B cell (primary cell): ENCODE results near the gene HSD17B4. TPM values are rescaled to one million over a fixed set of nuclear protein-coding genes. Genes with fewer than 3 reads are reported as not detected.

Experiments used
- ATAC-seq: fragments of 200-7000 bp; cut with Tn5 transposase; one replicate; pipeline ENCODE4 v1.10.0; 2021; ENCODE audit warnings: low read depth, mild to moderate bottlenecking, moderate number of reproducible peaks, moderate library complexity
- CTCF ChIA-PET: fragments of 350-600 bp; sonication (Branson Sonifier 250); formaldehyde crosslinking; loops from one replicate; lab custom pipeline; 2021; ENCODE audit warnings: antibody characterized with exemption, inconsistent platforms; lab: Charles Lee
- POLR2A ChIA-PET: fragments of 350-600 bp; sonication (Branson Sonifier 250); formaldehyde crosslinking; loops from one replicate; lab custom pipeline; 2021; ENCODE audit warnings: antibody characterized with exemption; lab: Charles Lee
- DNase-seq: peaks from one replicate; pipeline ENCODE4 v3.0.0; 2013
- H2AFZ ChIP-seq: 2 replicates; pipeline ENCODE4 v1.6.1; 2012; ENCODE audit warnings: mild to moderate bottlenecking, low read depth, low read length; ENCODE audit not compliant: insufficient read depth, poor library complexity, severe bottlenecking
- H3K27ac ChIP-seq, 2 donors: 1 replicate in 1 of 2; 2 replicates in 1 of 2; pipeline ENCODE4 v1.5.1; 2012 to 2013; ENCODE audit warnings: low read length in 2 of 2, mild to moderate bottlenecking in 2 of 2, moderate library complexity in 1 of 2
- H3K27me3 ChIP-seq, 4 experiments: fragments of 200-600 bp in 1 of 4; sonication (generic) in 1 of 4; replicated peaks in 1 of 4; 1 replicate in 2 of 4; 2 replicates in 2 of 4; pipeline versions ENCODE4 v1.6.1 to v1.7.0; 2013 to 2016; ENCODE audit warnings: low read length in 3 of 4, mild to moderate bottlenecking in 2 of 4, mixed read lengths in 1 of 4, moderate library complexity in 1 of 4; ENCODE audit not compliant: insufficient read depth in 4 of 4, control insufficient read depth in 3 of 4; ENCODE audit errors: control extremely low read depth in 1 of 4
- H3K36me3 ChIP-seq, 2 experiments: replicated peaks in 1 of 2; 1 replicate in 1 of 2; 2 replicates in 1 of 2; pipeline versions ENCODE4 v1.6.1 to v1.7.1; 2013; ENCODE audit warnings: low read length in 1 of 2; ENCODE audit not compliant: insufficient read depth in 2 of 2, control insufficient read depth in 1 of 2; ENCODE audit errors: control extremely low read depth in 1 of 2, extremely low read depth in 1 of 2
- H3K4me1 ChIP-seq, 2 donors: fragments of 200-600 bp in 1 of 2; sonication (generic) in 1 of 2; 1 replicate in 1 of 2; 2 replicates in 1 of 2; pipeline versions ENCODE4 v1.5.1 to v1.6.1; 2013 to 2017; ENCODE audit warnings: low read length in 2 of 2; ENCODE audit not compliant: control insufficient read depth in 2 of 2, insufficient read depth in 2 of 2
- H3K4me2 ChIP-seq: replicated peaks from 2 replicates; pipeline ENCODE3; 2012; ENCODE audit warnings: mild to moderate bottlenecking, low read depth, low read length; ENCODE audit not compliant: poor library complexity, severe bottlenecking
- H3K4me3 ChIP-seq, 5 experiments: fragments of 200-600 bp in 1 of 5; sonication (generic) in 1 of 5; 1 replicate in 3 of 5; 2 replicates in 2 of 5; pipeline versions ENCODE4 v1.5.1 to v1.7.0; 2011 to 2016; ENCODE audit warnings: low read length in 4 of 5, mild to moderate bottlenecking in 4 of 5, low read depth in 2 of 5, control low read depth in 1 of 5, moderate library complexity in 1 of 5; ENCODE audit not compliant: insufficient read depth in 1 of 5; ENCODE audit errors: control extremely low read depth in 1 of 5, extremely low read depth in 1 of 5
- H3K79me2 ChIP-seq: fragments of 200-600 bp; sonication (generic); one replicate; pipeline ENCODE4 v1.6.0; 2016; ENCODE audit warnings: low read length; ENCODE audit not compliant: control insufficient read depth, insufficient read depth
- H3K9ac ChIP-seq: fragments of 200-600 bp; sonication (generic); 2 replicates; pipeline ENCODE4 v1.6.1; 2017; ENCODE audit warnings: mild to moderate bottlenecking, low read length, moderate library complexity
- H3K9me3 ChIP-seq, 3 donors: one replicate each; pipeline versions ENCODE4 v1.6.1 to v1.7.1; 2013; ENCODE audit warnings: low read length in 2 of 3; ENCODE audit not compliant: control insufficient read depth in 2 of 3, insufficient read depth in 1 of 3; ENCODE audit errors: control extremely low read depth in 1 of 3
- H4K20me1 ChIP-seq: 2 replicates; pipeline ENCODE4 v1.6.0; 2012; ENCODE audit warnings: mild to moderate bottlenecking, low read length; ENCODE audit not compliant: insufficient read depth, control insufficient read depth, poor library complexity, severe bottlenecking
- H3K27ac Mint-ChIP-seq: one replicate; pipeline ENCODE4 v1.8.0; 2021; ENCODE audit warnings: mixed read lengths
- H3K27me3 Mint-ChIP-seq: one replicate; pipeline ENCODE4 v1.8.0; 2021; ENCODE audit warnings: mixed read lengths
- H3K4me1 Mint-ChIP-seq: one replicate; pipeline ENCODE4 v1.8.0; 2021; ENCODE audit warnings: mixed read lengths
- H3K4me3 Mint-ChIP-seq: one replicate; pipeline ENCODE4 v1.8.0; 2021; ENCODE audit warnings: mixed read lengths
- H3K9me3 Mint-ChIP-seq: one replicate; pipeline ENCODE4 v1.8.0; 2022; ENCODE audit warnings: mixed read lengths; ENCODE audit not compliant: insufficient read depth
- CTCF ChIP-seq: fragments of 200-600 bp; IDR thresholded peaks from one replicate; pipeline ENCODE4 v1.8.0; 2022; ENCODE audit warnings: antibody characterized with exemption, mild to moderate bottlenecking
- EZH2 ChIP-seq: IDR thresholded peaks from 2 replicates; pipeline ENCODE4 v1.6.1; 2012; ENCODE audit warnings: borderline replicate concordance, low read depth, mild to moderate bottlenecking, moderate library complexity, low read length; ENCODE audit not compliant: insufficient read depth, poor library complexity, severe bottlenecking
- WGBS: methylation state at CpG from one replicate; pipeline ENCODE4 v1.1.5; 2013; ENCODE audit warnings: missing lambda C conversion rate; ENCODE audit not compliant: insufficient coverage; 5-methylcytosine and 5-hydroxymethylcytosine counted together
- intact Hi-C: fragments of 100-400 bp; cut with micrococcal nuclease; formaldehyde crosslinking; loops from one replicate; pipeline ENCODE4 v1.10.0; 2022
- polyA plus RNA-seq: library from polyadenylated mRNA; depleted of rRNA; stranded (reverse); fragments of >200 nt; gene quantifications from 2 replicates; pipeline ENCODE4 v1.2.3, GENCODE V29; 2012
- total RNA-seq, 2 donors: library from RNA; stranded (reverse); fragments of 120-200 nt in 1 of 2; gene quantifications; 1 replicate in 1 of 2; 2 replicates in 1 of 2; pipeline versions ENCODE4 v1.2.3 to v1.2.4, GENCODE V29; 2013 to 2022

HSD17B4 gene
- total and polyA plus RNA-seq, 2 donors (not counting 1 experiment from before 2014, with no cell fraction given): 114 to 125 TPM

GRCh38 chr5:119570910-119571309, 118.6 kb downstream of the HSD17B4 start:
- TF ChIP-seq EZH2: no peak
- TF ChIP-seq CTCF: no peak
- no peaks in the 10 kb centered on the region for H3K36me3 ChIP-seq
- no peak for DNase-seq
- H2AFZ ChIP-seq: no peak overlapping the region
- no peaks in the 10 kb centered on the region for H3K4me1 Mint-ChIP-seq
- no peaks in the 10 kb centered on the region for H3K79me2 ChIP-seq
- no peak overlapping the region for H3K27ac Mint-ChIP-seq
- no peaks in the 10 kb centered on the region for H4K20me1 ChIP-seq
- CTCF ChIA-PET: no interaction called here
- no peaks in the 10 kb centered on the region for H3K4me1 ChIP-seq
- no peaks in the 10 kb centered on the region for H3K27me3 ChIP-seq
- H3K9me3 ChIP-seq: no peaks in the 10 kb centered on the region
- no peaks in the 10 kb centered on the region for H3K9me3 Mint-ChIP-seq
- H3K4me2 ChIP-seq: no peak overlapping the region
- no peak for ATAC-seq
- no peak overlapping the region for H3K27ac ChIP-seq
- H3K27me3 Mint-ChIP-seq: peaks cover 9% of the 10 kb centered on the region
- no peak overlapping the region for H3K4me3 ChIP-seq
- intact Hi-C loops: no loop called here
- no peak overlapping the region for H3K9ac ChIP-seq
- H3K4me3 Mint-ChIP-seq: no peak overlapping the region
- POLR2A ChIA-PET: no interaction called here

GRCh38 chr5:119578937-119579336, 126.6 kb downstream of the HSD17B4 start:
- Histone ChIP-seq H3K9me3 (no peaks in the 10 kb centered on the region), H3K36me3 (no peaks in the 10 kb centered on the region)
- WGBS: 44% methylated on average over 2 of the region's 3 CpGs

More at GRCh38 chr5:119578937-119579336, 126.6 kb downstream of the HSD17B4 start:
- intact Hi-C loops: no loop called here
- H3K4me1 ChIP-seq: no peaks in the 10 kb centered on the region
- Mint-ChIP-seq H3K4me3 (no peak overlapping the region), H3K27me3 (peaks cover 18% of the 10 kb centered on the region), H3K27ac (no peak overlapping the region), H3K4me1 (peaks cover 3% of the 10 kb centered on the region), H3K9me3 (no peaks in the 10 kb centered on the region)
- POLR2A ChIA-PET: no interaction called here
- no peak overlapping the region for H3K4me3 ChIP-seq
- peak; percentile 21 for DNase-seq
- TF ChIP-seq CTCF (peak; percentile 29), EZH2 (no peak)
- no peak overlapping the region for H2AFZ ChIP-seq
- H3K27ac ChIP-seq: no peak overlapping the region
- no peaks in the 10 kb centered on the region for H4K20me1 ChIP-seq
- H3K9ac ChIP-seq: no peak overlapping the region
- H3K27me3 ChIP-seq: no peaks in the 10 kb centered on the region
- no peak overlapping the region for H3K4me2 ChIP-seq
- CTCF ChIA-PET: interaction anchor here (1.0 kb wide), 1 partner anchor 9 kb away, joined by 3 read pairs; no protein-coding TSS in a partner anchor
- no peak for ATAC-seq
- no peaks in the 10 kb centered on the region for H3K79me2 ChIP-seq
